Uterus (tissue), 2 donors: ENCODE results near the gene LMBR1L.

Source experiments
- POLR2A ChIP-seq, 2 donors: fragments of 450-650 bp; IDR thresholded peaks; one replicate each; pipeline ENCODE4 v1.6.1; 2016; ENCODE audit warnings: antibody characterized with exemption in 2 of 2, mild to moderate bottlenecking in 1 of 2, moderate library complexity in 1 of 2
- TF ChIP-seq, protein P1 (sequence below), 4 experiments: fragments of 200-600 bp in 2 of 4; fragments of 450-650 bp in 2 of 4; sonication (generic) in 2 of 4; IDR thresholded peaks; one replicate each; pipeline ENCODE4 v1.5.1; 2016 to 2019; ENCODE audit warnings: antibody characterized with exemption in 4 of 4, mild to moderate bottlenecking in 2 of 4, moderate library complexity in 1 of 4

DNA sequence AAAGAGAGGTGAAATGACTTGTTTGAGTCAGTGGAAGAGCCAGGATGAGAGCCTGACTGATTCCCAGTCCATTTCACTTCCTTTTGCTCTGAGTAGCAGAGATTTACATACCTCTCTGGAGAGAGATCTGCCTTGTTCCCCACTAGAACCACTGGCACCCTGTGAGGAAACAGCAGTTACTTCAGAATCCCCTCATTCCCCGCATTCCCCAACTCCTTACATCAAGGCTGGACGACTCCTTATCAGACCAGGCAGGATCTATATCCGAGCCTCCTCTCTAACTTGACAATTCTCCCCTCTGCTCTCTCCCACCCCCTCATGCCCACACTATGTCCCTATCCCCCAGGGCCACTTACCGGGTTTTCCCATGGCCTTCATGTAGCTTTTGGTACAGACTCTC, 44.5 kb downstream of the LMBR1L start:
- TF ChIP-seq, protein P1, sequence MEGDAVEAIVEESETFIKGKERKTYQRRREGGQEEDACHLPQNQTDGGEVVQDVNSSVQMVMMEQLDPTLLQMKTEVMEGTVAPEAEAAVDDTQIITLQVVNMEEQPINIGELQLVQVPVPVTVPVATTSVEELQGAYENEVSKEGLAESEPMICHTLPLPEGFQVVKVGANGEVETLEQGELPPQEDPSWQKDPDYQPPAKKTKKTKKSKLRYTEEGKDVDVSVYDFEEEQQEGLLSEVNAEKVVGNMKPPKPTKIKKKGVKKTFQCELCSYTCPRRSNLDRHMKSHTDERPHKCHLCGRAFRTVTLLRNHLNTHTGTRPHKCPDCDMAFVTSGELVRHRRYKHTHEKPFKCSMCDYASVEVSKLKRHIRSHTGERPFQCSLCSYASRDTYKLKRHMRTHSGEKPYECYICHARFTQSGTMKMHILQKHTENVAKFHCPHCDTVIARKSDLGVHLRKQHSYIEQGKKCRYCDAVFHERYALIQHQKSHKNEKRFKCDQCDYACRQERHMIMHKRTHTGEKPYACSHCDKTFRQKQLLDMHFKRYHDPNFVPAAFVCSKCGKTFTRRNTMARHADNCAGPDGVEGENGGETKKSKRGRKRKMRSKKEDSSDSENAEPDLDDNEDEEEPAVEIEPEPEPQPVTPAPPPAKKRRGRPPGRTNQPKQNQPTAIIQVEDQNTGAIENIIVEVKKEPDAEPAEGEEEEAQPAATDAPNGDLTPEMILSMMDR (IDR thresholded peaks at IDR 0.05) = no peak
- TF ChIP-seq POLR2A (IDR thresholded peaks at IDR 0.05) = no peak
